Activated CD8-positive, alpha-beta memory T cell treated with anti-CD3 and anti-CD28 coated beads, Interleukin-2, amount 50 U/mL, for 24 hours (primary cell): ENCODE measurements around the gene NRDC.
"Not testable (repeated sequence)": the region's sequence is repeated elsewhere in the genome, so short reads cannot be mapped to it uniquely, and the experiment has no call there.

ENCODE experiments used
- DNase-seq: peaks from one replicate; pipeline ENCODE4 v3.0.0-alpha.2; 2020; ENCODE audit errors: extremely low read depth

NRDC gene

DNA sequence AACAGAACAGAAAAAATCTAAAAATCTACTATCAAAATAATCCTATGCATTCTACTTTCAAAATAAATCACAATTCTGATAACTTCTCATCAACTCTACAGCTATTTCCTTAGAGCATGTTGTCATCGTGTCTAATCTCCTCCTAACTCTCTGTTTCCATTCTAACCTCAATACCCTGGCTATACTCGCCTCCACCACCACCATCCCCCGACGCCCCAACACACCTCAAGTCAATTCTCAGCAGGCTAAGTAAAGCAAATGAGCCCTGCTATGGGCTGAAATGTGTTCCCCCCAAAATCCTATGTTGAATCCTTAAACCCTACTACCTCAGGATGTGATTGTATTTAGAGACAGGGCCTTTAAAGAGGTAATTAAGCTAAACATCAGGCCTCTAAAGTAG, 34.6 kb downstream of the NRDC start:
- DNase-seq, result no peak

DNA sequence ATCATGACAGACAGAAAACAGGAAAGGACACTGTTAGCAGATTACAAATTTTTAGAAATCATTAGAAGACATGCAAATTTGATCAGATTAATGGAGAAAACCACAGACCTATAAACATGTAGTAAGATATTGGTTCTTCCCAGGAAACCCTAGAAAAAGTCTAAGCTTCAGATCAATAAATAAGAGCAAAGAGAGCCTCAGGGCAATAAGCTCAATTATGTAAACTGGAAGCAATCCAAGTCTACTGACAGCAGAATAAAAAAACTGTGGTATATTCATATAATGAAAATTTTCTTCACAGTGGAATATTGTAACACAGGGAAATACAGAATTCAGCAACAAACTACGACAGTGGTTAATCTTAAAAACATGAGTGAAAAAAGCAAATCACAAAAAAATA, 36.3 kb downstream of the NRDC start:
- no peak for DNase-seq

DNA sequence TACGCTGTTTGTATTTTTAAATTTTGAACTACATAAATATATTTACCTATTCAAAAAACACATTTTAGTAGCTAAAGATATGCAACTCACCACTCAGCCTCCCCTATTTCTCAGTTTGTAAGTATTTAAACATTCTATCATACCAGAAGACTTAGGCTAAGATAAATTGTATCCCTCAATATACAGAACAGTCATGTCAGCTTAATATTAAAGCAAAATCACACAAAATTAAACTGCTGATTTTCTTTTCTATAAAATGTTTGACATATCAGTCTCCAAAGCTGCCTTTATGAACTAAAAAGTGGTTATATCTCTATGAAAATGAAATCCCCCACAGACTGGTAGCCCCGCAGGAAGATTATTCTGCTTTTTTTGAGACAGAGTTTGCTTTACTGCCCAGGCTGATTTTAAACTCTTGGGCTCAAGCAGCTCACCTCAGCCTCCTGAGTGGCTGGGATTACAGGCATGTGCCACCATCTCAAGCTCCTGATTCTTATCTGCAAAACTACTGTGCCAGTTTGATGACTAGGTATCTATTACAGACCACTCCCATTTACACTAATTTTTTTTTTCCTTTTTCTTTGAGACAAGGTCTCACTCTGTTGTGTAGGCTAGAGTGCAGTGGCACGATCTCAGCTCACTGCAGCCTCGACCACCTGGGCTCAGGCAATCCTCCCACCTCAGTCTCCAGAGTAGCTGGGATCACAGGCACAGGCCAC, 37.6 kb downstream of the NRDC start:
- no peak for DNase-seq

DNA sequence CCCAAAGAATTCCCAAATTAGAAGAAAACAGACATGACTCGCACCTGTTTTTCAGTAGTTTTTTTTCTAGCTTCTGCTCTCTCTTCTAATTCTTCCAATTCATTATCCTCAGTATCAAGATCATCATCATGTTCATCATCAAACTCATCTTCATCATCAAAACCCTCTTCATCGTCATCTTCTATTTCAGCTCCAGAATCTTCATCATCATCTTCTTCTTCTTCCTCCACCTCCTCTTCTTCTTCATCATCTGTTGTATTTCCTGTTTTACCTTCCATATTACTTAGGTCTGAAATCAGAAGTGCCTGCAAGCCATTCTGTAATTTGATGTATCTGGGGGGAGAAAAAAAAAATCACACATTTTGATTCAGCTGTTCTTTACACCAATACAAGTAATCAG, 38.3 kb downstream of the NRDC start:
- no peak for DNase-seq

DNA sequence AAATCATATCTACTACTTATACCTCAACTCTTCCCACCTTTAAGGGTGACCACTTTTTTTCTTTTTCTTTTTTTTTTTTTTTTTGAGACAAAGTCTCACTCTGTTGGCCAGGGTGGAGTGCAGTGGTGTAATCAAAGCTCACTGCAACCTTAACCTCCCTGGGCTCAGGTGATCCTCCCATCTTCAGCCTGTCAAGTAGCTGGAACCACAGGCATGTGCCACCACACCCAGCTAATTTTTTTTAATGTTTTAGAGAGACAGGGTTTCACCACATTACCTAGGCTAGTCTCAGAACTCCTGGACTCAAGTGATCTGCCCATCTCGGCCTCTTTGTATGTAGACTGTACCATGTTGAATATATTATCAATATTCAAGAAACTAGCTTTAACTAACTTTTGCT, 39.4 kb downstream of the NRDC start:
- DNase-seq, result no peak

DNA sequence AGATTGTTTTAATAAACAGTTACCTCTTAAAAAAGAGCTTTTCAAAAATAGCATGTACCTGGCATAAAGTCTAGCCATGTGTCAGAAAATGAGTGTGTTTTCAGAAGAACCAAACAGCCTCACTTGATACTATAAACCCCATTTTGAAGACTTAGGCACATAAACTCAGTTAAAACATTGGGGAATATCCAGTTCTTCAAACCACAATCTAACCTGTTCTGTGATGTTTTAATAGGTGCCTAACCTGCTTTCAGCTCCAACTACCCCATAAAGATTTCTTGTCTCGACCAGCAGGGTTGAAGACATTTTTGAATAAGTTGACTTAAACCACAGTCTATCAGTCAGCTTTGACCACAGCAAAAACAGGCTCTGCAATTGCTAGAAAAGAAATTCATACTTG, 41.3 kb downstream of the NRDC start:
- no peak for DNase-seq

DNA sequence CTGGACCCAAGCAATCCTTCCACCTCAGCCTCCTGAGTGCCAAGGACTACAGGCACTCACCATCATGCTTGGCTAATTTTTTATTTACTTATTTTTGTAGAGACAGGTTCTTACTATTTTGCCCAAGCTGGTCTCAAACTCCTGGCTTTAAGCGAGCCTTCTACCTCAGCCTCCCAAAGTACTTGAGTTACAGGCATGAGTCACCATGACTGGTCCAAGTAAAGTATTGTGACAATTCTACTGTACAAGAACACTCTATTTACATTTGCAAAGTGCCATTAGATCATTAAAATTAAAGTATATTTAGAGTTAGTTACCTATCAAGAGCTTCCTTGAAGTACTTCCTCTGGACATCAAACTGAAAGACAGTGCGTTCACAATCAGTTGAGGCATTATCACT, 44.8 kb downstream of the NRDC start:
- no peak for DNase-seq

DNA sequence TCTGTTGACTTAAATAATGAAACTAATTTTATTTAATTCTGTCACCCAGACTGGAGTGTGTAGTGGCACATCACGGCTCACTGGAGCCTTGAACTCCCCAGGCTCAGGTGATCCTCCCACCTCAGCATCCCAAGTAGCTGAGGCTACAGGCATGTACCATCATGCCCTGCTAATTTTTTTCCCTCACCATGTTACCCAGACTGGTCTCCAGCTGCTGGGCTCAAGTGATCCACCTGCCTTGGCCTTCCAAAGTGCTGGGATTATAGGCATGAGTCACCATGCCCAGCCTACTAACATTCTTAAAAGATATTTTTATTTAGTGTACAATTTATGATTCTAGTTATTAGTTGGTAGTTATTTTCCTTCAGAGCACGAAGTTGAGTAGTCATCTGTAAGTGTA, 49.5 kb downstream of the NRDC start:
- no peak for DNase-seq

DNA sequence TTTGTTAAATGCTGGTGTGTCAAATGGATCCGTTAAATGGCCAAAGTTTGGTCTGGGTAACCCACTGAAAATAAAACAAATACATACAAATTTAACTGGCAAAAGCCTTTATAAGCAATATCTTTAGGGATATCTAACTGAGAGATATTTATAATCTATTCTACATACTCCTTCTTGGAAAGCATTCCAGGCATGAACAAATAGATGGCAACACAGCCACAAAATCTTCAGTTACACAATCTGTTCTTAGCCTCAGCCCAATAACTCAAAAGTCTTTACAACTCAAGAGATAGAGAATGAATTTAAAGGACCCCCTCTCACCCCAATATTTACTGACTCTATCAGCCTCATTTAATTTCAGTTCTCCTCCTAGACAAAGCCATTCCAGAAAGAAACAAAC, 58.7 kb downstream of the NRDC start:
- DNase-seq, result no peak

DNA sequence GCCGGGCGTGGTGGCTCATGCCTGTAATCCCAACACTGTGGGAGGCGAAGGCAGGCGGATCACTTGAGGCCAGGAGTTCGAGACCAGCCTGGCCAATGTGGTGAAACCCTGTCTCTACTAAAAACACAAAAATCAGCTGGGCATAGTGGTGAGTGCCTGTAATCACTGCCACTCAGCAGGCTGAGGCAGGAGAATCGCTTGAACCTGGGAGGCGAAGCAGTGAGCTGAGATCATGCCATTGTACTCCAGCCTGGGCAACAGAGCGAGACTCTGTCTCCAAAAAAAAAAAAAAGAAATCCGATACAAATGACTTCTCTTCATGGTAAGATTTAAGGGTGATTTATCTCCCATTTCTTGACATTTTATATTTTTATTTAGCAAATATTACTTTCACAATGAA, 59.5 kb downstream of the NRDC start:
- not testable (repeated sequence) for DNase-seq

DNA sequence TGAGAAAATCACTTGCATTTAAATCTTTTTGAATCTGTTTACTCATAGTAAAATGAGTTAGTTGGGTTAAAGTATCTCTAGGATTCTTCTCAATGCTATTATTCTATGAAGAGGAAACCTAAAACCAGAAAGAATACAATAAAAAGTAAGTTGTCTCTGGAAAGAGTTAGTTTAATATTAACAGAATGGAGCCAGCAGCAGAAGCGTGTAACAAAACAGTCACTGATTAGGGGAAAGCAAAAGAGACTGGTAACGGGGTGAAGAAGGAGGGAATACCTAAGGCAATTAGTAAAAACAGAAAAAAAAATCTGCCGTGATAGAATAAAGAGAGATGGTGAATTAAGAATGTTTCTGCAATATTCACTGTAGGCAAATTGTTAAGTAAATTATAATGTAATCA, 60.0 kb downstream of the NRDC start:
- DNase-seq, result no peak

DNA sequence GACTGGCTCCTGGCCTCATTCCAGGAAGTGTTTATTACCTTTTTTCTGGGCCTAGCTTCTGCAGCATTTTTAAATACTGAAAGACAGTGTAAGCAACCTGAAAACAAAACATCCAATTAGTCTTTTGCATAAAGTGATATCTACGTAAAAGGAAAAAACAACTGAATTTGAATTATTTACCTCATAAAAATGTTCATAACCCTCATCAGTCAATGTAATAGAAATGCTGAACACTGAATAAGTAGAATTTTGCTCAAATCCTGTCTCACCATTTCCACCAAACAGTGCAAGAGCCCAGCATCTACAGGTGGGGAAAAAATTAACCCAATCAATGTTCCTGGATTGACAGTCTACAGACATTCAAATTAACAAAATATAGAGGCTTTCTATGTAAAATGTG, 64.0 kb downstream of the NRDC start:
- no peak for DNase-seq

DNA sequence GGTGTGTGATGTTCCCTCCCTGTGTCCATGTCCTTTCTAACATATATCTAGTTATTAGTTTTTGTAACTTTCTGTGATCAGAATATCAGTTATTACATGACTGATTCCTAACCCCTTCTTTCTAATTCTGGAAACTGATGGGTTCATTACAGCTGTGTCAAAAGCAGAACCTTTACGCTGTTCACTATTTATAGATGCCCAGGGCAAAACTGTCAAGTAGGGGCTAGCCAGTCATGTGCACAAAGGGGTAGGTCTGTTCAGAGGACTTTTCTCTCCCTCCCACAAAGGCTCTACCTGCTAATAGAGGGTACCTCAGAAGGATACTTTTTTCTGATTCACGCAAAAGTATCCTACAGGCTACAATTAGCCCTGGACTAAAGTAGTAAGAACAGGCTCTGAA, 79.2 kb downstream of the NRDC start:
- no peak for DNase-seq

DNA sequence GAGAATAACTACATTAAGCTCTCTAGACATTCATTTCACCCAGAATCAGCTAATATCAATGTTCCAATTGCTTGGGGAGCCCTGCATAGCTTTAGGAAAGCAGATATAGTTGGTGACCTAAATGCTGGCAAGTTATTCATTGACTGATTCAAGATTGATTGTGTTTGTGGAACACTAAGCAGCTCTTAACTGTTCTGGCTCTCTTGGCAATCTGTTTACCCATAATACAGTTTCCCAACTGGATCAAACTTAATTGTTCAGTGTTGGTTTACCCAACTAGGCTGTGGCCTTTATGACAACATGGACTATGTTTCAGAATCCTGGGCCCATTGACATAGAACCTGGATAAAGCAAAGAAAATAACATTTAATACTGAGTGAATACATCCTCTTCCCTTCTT, 83.7 kb downstream of the NRDC start:
- no peak for DNase-seq

DNA sequence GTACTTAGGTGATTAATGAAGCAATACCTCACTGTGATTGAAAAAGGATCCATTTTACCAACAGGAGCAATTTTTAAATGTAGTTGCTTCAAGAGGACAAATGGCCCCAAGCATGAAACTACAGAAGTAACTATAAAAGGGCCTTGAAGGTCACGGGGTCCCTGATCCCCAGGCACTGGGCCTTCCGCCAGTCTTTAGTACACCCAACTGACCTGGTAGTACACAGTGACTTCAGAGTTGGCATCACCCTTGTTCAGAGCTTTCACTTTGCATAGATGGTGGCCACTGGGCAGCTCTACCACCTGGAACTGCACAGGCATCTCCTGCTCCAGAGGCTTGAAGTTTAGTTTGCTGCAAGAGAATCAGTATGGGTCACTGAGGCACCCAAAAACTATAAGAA, 84.3 kb downstream of the NRDC start:
- DNase-seq, result no peak

DNA sequence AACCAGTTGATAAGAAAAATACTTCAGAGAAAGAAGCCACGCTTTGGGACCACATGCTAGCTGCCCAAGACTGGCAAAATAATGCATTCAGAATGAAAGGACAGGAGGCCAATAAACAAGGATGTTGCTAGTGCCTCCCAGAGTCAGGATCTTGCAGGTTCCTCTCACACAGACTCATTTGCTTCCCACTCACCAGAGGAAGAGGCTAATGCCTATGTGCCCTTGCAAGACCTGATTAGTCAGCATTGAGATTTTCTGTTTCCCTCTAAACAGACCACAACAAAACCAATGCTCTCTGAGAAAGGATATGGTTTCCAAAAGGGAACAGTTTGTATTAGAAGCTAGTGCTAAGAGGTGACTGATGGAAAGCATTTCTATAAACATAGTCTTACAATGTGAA, 85.7 kb downstream of the NRDC start:
- no peak for DNase-seq

DNA sequence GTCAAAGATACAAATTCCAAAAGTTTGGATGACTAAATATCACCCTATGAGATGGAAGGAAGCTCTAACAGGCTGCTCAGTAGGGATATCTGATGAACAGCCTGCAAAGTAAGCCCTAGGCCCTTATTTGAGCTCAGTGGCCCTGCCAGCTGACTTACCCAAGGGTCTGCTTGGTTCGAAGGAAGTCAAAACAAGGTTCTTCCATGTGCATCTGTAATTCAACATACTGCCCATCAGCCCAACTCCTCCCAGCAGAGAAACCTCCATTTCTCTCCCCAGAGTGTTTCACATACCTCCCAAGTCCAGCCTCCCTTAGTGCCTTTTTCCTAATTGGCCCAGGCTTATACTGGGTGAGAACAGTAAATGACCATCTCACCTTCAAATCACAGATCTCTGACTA, 86.6 kb downstream of the NRDC start:
- DNase-seq, result no peak

DNA sequence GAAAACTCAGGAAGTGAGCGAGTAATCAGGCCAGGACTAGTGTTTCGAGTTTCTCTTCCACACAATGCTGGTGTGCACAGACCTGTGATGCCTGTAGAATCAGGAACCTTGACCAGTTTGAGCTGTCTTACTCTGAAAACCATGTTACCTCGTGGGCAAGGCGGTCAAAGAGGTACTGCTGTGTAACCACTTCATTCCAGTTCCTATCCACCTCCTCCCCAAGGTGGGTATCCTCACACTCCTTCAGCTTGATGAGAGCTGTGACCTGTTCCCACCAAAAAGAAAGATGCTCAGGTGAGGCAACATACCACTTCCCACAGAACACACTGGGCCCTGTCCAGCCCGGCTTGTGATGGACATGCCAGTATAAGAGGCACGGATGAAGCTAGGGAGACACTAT, 88.1 kb downstream of the NRDC start:
- DNase-seq, result no peak

DNA sequence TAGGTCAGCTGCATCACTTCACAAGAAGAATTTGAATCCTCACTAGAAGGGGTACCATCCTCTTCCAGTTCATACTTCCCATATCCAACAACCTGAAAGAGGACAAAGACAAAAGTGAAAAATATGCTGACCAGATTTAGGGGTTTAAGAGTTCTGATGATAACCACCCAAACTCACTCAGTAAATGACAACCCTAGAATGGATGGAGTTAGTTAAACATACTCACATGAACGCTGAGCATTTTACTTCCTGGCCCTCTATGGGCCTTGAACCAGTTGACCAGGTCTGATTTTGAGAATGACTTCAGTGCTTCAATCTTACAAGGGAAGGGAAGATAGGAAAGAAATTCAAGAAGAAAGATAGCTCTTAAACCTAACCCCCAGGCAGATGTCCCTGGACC, 89.2 kb downstream of the NRDC start:
- no peak for DNase-seq

DNA sequence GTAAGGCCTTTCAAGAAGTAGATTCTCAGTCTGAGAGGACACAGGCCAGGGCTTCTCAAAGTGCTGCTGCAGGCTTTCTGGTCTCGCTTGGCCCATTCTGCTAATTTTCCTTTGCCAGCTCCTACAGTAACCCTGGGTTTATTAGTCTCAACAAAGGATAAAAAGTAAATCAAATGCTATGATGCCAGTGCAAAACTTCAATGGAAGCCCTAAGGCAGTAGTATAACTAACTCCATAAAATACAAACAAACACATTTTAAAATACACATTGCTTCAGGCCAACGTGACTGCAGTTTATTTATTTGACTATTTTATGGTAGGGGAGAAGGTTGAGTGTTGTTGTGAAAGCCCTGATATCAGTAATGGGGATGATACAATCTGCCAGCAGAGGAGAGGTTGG, 89.6 kb downstream of the NRDC start:
- no peak for DNase-seq

DNA sequence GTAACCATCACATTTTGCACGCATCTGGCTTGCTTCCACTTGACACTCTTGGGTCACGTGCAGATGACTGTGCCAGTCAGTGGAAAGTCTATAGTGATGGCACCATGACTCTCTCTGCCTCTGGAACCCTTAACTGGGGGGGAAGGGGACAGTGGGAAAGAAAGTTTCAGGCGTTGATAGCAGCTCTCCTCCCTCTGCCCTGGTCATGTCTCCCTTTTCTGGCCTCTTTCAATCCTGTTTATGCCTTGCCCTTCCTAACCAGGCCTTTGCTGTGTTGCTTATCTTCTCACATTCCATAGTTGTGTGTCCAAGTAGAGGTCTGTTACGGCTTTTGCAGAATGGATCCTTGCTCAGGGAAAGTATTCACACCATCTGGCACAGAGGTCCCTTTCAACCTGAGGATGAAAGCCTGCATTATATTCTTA, 93.5 kb downstream of the NRDC start:
- DNase-seq, result no peak

DNA sequence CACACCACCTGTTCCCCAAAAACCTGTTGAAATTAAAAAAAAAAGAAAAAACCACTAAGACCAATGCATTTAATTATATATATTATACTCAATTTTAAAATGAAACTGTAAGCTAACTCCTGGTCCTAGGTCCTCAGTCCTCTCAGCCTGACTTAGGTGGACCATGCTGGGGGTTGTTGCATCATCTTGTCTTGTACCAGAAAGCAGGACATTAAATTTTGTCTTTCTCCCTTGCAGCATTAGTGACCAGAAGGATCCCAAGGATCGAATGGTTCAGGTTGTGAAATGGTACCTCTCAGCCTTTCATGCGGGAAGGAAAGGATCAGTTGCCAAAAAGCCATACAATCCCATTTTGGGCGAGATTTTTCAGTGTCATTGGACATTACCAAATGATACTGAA, 97.6 kb downstream of the NRDC start:
- DNase-seq, result no peak

DNA sequence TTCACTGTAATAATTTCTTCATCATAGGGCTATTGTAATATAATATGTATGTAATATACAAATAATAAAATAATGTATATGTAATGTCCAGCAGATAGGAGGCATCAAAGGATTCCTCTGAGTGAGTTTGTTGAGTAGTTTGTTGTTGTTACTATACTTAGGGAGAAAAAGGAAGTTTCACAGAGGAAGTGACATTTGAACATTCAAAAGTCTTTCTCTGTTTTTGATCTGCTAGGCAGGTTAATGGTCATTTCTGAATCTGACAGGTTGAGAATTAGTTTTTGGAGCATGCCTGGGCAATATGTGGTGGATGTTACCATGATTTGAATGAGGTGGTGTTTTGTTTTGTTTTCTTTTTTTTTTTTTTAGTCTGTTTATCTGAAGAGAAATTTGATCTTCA, 102.1 kb downstream of the NRDC start:
- no peak for DNase-seq

DNA sequence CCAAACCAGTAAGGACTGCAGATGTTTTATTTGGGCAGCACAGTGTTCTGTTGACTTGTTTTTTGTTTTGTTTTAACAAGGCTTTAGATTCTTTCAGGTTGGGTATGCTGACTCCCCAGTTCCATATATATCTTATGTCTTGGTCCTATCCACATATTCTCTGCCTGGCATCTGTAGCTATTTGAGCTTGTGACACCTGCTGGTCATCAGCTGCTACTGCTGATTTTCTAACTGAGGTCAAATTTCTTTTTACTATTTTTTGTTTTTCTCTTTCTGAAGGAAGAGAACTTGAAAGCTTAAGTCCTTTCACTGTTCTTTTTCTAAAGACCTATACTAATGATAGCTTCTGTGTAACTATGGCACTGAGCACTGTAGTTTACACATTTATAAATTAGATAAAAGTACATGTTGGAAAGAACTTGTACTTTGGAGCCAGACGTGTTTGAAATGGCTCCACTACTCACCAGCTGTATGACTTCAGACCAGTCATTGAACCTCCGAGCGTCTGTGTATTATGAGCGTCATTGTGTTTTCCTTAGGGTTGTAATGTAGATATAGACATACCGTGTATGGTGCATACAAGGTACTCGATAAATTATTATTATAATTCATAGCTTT, 109.4 kb downstream of the NRDC start:
- no peak for DNase-seq
